ENCODE measurements around the gene MICAL2.

MICAL2 gene

DNA sequence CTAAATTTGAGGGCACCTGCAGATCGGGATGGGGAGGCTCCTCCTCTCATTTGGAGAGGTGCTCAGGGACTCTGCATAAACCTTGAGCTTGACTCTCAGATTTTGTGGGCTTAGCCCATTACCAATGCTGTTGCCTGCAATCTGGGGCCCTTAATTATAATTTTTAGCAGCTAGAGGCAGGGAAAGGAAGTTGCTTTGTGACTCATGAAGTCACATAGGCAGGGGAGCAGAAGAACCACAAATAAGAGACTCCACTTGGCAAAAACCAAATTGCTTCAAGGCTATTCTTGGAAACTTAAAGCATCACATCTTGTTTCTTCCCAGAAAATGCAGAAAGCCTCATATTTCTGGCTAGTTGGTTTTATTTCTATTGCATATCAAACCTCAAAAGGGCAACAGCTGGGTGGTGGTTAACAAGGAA, 46.9 kb downstream of the MICAL2 start:
- DNase-seq, result peak; percentile 17

DNA sequence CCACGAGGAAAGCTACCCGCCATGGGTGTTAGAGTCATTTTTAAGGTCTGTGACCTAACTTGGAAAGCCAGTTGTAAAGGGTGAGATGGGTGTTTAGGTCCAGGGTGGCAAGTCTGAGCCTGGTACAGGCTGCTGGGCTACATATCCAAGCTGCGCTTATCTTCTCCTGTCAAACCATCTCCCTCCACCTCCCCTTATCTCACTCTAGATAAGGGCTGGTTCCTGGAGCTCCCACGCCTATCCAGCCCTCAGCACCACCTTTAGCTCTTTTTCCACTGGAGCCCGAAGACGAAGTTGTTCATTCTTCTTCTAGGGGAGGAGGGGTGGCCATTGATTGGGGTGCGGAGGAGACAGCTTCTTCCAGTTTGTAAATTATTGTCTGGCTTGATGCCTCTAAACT, 48.5 kb downstream of the MICAL2 start:
- DNase-seq, result no peak

DNA sequence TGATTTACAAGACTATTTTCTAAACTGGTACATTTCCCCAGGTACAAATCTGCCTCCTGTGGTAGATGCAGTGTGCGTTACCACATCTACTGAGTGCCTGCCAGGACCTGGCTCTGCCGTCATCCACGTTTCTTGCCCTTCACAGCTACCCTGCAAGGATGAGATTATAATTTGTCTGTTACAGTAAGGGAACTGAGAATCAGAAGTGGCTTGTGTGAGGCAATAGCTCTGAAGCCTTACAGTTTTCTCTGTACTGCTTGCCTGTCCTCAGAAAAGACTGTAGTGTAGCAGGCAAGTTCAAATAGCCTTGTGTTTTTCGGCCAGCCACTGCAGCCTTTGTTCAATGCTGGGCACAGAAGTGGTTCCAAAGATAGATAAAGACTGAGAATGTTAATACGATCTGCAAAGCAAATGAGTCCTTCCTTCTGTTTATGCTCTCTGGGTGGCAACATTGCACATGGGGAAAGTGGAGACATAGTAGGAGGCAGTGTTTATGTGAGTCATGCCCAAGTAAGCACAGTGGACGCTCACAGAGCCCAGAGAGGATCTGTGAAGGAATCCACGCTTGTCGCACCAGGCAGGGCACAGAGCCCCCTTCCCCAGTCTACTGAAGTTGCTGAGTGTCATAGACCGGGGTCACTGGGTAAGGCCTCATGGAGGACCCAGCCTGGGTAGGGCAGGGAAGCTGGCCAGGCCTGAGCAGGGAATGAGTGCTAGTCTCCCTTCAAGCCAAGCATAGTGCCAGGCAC, 49.1 kb downstream of the MICAL2 start:
- DNase-seq, result no peak

DNA sequence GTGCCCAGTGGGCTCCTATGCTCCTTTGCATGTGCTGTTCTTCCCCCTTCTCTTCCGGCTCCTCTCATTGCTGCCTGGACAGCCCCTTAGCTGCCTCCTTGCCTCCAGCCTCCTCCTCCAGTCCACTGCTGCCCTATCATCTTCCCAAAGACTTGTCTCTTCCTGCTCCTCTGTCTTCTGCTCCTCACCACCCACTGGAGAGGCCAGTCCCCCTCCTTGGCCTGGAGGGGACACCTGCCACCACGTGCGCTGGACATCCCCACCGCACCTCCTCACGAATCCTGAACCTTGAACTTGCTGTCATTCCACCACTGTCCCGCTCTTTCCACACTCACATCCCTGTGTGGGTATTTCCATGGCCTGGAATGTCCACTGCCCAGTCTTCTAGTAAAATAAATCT, 49.8 kb downstream of the MICAL2 start:
- DNase-seq, result no peak

DNA sequence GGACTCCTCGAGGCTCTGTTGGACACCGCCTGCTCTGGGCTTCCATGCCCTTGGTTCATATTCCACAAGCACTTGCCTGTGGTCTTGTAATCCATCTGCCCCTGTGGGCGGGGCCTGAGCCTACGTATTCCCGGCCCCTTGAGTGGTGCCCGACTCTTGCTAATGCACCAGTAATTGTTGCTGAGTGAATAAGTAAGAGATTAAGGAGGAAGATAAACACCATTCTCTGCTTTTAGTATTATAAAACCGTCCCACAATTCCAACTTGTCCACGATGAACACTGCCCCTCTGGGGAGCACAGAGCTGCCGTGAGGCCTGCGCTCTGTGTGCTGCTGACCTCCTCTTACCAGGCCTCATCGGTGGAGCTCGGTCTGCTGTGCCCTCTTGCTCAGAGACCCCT, 50.3 kb downstream of the MICAL2 start:
- no peak for DNase-seq

DNA sequence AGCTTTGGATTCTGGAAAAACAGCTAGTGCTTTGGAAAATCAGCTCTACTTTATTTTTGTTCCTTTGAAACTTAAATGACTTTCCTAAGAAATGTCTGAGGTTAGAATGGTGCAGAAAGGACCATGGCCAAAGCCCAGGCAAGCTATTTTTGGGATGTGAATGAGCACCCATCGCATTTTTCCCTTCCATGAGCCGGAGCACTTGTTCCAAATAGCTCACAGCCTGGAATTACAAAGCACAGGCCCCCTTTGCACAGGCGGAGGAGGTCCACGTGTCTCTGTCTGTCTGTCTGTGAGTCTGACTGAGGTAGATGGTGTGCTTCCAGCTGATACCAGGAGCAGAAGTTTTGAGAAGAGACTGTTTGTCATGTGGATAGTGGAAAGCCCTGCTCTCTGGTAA, 50.7 kb downstream of the MICAL2 start:
- no peak for DNase-seq

DNA sequence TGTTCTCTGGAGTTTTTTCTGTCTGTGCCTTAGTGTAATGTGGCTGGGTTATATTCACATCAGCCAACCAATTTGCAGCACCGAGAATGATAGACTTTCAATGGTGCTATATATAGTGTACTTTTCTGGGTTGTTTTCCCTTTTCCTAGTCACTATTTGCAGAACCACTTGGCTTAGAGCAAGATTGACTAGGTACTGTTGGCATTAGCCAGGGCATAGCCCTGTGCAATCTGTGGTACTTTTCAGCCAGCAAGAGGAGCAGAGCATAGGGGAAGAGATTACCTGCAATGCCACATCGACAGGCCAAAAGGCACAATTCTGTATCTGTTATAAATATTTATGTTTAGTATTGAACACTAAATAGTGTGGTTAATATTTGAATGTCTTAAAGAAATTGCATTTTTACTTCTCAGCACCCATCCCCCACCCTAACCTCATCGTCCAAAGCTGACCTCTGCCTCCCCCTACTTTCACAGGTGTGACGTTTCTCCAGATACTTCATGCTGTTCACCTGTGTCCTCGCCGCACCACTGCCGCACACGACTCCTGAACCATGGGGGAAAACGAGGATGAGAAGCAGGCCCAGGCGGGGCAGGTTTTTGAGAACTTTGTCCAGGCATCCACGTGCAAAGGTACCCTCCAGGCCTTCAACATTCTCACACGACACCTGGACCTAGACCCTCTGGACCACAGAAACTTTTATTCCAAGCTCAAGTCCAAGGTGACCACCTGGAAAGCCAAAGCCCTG, 51.4 kb downstream of the MICAL2 start:
- DNase-seq, result no peak

DNA sequence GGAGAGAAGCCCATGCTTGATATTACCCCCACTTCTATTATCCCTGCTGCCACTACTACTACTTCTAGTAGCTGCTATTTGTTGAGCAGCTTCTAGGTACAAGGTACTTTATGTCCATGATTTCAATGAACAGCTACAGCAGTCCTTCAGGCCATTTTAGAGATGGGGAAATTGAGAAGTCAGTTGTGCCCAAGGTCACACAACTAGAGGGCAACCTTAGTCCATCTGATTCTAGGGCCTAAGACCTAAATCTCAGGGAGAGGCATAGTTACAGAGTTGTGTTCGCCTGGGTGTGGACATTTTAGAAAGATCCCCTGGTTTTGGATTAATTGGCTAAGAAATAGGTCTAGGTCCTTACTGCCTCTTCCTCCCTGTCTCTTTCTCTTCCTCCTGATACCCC, 52.3 kb downstream of the MICAL2 start:
- no peak for DNase-seq

DNA sequence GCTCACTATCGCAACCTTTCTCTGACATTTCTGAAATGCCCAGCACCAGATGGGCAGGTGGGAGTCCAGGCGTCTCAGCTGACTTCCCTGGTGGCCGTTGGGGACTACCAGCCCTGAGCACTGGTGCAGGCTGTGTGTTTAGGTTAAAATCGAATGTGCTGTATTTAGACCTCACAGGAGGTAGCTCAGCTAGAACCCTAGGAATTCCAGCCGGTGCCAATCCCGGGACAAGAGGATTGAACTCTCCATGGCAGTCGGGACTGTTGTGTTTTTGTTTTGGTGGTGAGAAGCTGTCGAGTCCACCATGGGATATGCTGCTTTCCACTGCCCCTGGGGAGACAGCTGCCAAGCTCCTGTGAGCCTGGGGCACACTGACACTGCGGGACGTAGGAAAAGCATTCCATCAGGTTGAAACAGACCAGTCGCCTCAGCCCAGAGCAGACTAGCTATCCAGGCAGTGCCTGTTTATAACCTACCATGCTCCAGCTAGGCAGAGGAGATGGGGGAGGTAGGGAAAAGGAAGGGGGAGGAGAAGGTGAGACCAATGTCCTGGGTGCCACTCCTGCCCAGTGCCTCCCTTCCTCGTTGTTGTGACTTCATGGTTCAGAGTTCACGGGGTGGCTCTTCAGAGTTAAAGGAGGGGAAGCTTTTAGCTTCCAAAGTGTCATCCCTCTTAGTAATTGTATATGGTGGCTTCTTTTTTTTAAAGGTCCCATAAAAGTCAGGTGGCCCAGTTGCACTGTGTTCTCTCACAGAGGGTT, 53.0 kb downstream of the MICAL2 start:
- DNase-seq, result no peak

DNA sequence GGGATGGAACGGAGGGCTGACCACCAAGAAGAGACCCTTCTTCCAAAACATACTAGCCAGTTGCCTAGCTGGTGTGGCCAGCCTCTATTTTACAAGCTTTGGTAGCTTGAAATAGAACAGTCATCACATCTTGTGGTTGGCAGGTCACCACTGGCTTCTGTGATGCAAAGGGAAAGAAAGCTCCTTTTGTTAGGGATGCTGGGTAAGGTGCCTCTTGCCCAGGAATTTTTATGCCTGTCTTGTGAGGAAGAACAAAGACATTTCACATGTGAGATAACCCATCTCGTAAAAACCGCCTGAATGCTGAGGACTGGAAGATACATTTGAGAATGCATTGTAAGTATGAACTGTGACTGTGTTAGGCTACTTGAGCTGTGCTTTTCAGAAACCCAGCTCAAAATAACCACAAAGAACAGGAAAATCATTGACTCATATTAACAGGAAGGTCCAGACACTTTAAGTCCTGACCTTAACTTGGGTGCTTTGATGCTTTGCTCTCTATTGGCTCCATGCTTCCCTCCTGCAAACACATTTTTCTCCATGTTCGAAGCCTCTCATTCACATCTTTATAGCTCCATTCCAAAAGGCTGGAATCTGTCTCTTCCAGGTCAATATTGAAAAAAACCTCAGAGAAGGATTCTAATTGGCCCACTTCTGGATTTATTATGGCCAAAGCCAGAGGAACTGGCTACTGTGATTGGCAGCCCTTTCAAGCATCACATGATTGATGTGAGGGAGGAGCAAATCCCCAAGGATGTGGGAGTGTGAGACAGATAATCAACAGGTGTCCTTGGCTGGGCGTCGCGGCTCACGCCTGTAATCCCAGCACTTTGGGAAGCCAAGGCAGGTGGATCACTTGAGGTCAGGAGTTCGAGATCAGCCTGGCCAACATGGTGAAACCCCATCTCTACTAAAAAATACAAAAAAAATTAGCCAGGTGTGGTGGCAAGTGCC, 53.9 kb downstream of the MICAL2 start:
- no peak for DNase-seq

DNA sequence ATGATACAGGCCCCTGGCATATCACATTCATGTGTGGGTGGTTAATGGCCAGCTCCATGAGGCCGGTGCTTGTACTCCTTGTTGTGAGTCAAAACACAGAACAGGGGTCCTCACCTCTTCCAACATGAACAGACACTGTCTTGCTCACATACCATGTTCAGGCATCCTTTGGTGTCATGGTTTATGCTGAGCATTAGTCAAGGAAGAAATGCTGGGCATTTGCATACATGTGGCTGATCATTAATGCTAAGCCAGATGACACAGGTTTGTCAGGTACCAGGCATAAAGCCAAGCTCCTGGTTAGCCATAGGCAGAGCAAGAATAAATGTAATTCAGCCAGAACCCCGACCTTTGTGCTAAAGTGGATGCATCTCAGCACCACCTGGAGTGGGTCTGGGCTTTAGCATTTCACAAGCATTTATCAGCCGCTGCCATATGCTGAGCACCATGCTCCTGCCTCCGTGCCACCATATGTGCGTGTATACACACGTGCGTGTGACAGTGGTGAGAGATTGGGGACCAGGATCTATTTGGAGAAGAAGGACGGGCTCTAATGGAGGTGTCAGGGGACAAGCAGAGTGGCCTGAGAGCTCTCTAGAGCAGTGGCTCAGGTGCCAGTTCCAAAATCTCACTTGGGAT, 55.0 kb downstream of the MICAL2 start:
- DNase-seq, result no peak

DNA sequence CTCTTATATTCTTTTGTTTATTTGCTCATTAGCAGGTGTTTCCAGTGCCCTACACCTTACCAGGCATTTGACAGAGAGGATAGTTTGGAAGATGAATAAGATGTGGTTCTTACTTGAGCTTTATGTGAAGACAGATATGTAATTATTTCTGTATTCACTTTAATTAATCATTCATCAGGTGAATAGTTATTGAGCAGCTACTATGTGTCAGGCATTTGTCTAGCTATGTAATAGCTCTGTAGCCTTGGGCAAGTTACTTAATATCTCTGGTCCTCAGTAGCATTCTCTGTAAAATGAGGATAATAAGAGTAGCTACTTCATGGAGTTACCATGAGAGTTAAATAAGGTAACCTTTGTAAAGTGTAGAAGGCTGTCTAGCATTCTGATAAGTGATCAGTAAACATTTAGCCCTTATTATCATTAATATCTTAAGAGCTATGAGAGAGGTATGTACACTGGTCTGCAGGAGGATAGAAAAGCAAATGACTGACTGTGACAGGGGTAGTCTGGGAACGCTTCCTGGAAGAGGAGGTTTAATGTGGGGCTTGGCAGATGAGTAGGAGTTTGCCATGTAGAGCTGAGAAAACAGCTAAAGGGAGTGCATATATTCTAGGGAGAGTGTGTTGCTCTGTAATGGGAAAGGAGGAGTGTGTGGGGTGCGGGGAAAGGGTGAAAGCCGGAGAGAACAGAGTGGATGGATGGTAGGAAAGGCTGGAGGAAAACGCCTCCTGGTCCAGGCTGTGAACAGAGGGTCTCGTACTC, 56.1 kb downstream of the MICAL2 start:
- DNase-seq, result no peak

DNA sequence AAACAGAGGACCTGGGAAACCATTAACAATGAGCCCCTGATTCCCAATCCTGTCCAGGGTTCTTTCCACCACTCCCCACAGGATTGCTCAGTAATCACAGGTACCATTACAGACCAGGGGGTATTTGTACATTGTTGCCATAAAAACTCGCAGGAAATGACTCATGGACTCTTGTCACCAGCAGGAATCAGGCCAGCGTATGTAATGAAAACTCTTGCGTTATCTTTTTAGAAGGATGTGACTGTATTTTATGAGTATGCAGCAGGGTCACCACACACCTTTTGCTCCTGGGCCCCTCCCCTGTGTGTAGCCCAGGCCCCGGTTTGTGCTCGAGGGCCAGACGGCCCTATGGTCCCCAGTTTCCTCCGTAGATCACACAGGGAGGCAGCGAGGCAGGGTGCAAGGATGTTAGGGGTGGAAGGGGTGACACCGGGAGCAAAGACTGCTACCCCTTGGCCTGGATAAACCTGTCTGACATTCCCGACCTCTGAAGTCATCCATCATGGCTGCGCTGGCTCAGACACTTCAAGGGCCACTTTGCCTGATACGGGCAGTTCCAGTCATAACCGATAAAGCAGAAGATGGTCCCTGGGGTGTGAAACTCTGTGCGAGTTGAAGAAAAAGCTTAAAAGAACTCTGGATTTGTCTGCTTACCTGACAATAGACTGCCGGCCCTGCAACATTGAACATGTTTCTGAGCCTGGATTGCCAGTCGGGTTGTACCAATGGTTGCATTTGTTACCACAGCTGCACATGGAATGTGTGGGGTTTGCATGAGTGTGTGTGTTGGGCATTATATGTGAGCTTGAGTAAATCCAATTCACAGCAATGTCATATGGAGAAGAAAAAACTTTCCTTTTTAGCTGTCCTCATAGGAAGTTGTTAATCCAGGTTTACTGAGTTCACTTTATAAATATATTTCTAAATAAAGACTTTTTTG, 56.9 kb downstream of the MICAL2 start:
- no peak for DNase-seq

DNA sequence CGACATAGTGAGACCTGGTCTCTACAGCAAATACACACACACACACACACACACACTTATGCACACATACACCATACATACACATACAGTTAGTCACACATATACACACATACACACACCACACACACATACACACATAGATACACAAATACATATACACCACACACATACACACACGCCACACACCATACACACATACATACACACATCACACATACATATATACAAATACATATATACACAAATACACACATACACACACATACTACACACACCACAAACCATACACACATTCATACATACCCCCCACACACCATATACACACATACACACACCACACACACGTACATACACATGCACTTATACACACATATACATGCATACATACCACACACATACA, 57.7 kb downstream of the MICAL2 start:
- no peak for DNase-seq

DNA sequence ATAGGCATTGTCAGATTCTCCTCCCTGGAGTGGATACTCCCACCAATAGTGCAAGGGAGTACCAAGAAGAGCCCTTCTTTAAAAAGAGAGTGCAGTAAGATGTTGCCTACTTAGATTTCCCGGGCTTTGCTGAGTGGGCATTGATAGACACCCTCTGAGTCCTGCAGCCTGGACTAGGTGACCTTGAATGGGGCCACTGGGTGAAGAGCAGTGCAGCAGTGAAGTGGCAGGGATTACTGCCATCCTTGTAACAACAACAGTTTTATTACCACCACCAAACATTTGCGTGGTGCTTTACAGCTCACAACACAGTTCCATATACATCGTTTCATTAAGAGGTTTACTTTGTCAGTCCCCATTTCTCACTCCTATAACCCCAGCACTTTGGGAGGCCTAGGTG, 59.4 kb downstream of the MICAL2 start:
- no peak for DNase-seq

DNA sequence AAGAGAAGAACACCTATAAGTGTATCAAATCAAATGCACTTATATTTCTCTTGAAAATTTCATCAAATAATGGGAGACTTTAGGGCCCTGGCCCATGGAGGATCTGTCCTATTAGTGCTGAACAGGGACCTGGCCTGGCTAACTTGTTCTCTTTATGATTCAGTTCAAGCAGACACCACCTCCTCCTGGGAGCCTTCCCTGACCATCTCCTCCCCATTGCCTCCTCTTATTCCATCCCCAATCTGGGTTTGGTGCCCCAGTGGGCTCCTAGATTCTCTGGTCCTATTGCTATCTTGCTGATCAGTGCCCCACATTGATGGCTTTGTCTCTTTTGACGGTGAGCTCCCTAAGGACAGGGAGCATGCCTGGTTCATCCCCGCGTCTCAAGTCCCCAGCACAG, 60.1 kb downstream of the MICAL2 start:
- DNase-seq, result no peak

DNA sequence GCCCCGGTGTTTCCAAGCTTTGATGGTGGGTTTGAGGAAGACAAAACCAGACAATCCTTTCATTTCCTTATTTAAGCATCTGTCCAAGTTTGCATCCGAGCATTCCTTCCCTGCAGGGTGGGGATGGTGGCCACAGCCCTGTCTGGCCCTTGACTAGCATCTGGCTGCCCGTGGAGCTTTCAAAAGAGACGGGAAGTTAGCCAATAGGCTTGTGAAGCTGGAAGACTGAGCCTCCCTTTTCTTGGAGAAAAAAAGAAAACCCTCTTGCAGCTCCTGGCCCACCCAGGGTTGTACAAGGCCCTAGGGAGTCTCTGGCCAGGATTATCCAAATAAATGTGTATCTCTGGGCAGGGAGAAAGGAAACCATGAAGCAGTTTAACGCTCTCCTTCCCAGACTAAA, 60.6 kb downstream of the MICAL2 start:
- DNase-seq, result no peak

DNA sequence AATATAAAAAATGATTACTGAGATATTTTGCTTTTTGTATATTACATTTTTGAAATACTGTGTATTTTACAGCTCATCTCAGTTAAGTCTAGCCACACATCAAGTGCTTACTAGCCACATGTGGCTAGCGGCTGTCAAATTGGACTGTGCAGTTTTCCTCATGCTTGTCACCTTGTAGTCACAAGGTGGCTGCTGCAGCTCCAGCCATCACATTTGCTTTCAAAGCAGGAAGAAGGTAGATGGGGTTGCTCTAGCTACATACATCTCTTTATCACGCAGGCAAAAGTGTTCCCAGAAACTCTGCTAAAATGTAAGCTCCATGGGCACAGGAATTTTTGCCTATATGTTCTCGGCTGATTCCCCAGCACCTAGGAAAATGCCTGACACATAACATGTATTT, 61.5 kb downstream of the MICAL2 start:
- DNase-seq, result no peak

DNA sequence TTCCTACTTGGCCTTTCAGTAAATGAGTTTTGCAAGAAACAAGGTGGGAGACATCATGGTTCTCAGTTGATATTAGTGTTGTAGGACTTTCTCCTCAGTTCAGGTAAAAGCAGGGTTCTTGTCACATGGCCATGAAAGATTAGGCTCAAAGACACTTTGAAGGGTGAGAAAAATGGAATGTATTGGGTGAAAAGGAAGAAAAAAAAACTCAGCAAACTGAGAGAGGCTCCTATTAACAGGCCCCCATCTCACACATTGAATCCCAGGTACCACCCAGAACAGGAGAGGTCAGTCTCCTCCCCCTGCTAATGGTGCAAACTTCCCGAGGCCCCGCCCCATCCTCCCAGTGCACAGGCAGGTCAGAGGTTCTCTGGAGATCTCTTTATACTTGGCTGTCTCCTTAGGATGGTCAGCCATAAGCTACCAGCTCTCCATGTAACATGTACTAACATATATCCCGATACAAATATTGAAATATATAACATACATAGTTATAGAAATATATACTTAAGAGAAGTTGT, 62.2 kb downstream of the MICAL2 start:
- no peak for DNase-seq

DNA sequence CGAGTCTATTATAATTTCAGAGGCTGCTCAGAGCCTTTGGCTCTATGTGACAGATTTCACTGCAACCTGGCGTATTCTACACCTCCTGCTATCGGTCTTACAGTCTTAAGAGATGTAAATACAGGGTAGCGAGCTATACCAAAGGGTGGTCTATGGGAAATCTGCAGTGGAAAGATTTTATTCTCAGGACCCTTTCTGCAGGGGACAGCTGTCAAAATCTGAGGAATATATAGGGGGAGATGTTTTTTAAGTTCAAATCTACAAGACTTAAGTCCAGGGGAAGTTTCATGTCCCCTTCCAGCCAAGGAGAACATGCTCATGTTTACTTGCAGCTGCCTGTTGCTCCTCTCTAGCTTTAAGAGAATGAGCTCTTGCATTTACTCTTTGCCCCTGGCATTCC, 62.7 kb downstream of the MICAL2 start:
- DNase-seq, result no peak
